NCI-H1417 treated with DMSO at 0.1 percent for 48 hours (cell line): ENCODE measurements around the gene SAE1.

Source experiments
- DNase-seq: peaks from one replicate; lab custom pipeline; 2025; lab: John Stamatoyannopoulos, UW

Gene SAE1

DNA sequence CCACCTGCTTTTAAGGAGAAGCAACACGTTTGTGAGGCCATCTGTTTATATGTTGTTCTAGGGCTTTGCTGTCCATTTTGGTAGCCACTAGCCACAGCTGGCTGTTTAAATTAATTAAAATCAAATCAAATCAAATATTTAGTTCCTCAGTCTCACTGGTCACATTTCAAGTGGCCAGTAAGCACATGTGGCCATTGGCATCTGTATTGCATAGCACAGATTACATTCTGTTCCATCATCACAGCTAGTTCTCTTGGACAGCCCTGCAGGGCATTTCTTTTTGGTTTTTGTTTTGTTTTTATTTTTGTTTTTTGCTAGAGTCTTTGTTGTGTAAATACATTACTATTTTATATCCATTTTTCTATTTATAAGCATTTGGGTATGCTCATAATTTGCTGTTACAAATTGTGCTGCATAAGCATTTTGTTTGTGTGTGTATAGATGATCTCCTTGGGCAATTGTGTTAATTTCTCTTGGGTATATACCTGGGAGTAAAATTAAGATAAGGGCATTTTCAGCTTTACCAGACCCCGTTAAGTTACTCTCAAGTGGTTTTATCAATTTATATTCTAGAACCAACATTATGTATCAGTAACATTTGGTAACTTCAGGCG lies 31.3 kb downstream of the SAE1 start:
- no peak for DNase-seq

DNA sequence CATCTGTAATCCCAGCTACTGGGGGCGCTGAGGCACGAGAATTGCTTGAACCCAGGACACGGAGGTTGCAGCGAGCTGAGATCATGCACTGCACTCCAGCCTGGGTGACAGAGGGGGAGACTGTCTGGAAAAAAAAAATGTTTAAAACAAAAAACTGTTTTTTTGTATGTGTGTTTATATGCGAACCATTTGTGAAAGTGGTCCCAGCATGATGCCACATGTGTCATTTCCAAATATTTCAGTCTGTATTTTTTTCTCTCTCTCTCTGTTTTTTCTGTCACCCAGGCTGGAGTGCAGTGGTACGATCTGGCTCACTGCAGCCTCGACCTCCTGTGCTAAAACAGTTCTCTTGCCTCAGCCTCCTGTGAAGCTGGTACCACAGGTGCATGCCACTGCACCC lies 37.4 kb downstream of the SAE1 start:
- no peak for DNase-seq

DNA sequence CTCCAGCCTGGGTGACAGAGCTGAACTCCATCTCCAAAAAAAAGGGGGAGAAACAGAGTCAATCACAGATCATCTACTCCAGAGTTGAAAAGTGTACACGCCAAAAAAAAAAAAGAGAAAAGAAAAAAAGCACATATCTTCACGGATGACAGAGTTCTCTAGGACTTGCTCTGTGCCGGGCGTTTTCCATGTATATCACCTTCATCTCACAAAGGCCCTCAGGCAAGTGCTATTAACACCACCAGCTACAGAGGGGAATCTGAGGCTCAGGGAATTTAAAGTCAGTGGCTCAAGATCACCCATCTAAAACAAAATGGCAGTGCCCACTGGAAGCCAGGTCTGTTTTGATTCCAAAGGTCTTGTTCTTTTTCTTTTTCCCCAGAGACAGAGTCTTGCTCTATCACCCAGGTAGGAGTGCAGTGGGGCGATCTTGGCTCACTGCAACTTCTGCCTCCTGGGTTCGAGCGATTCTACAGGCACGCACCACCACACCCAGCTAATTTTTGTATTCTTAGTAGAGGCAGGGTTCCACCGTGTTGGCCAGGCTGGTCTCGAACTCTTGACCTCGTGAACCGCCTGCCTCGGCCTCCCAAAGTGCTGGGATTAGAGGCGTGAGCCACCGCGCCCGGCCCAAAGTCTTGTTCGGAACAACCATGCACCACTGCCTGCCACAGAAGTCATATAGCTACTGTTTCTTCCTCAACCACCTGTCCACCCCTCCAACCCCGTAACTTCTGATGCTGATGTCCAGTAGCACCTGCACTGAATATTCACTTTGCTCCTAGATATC lies 42.2 kb downstream of the SAE1 start:
- no peak for DNase-seq

DNA sequence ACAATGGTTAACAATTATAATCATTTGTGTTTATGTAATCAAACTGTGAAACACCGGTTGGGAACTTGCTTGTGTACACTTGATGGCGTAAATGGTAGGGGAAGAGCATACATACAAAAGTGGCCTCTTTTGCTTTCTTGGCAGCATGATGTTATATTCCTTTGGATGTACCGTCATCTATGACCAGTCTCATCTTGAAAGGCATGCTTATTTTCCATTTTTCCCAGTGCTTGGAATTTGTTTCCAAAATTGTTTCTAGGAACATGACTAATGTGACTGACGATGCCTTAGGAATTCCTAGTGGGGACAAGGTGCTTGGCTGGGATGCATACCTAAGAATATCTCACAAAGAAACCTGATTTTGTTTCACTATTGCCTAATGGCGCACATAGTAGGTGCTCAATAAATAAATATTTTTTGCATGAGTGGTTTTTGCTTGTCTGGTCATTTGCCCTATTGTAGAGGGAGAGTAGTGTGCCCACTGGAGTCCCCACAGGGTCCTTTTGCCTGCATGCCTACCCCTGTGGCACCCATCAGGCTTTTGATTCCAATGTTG lies 45.5 kb downstream of the SAE1 start:
- DNase-seq = no peak

DNA sequence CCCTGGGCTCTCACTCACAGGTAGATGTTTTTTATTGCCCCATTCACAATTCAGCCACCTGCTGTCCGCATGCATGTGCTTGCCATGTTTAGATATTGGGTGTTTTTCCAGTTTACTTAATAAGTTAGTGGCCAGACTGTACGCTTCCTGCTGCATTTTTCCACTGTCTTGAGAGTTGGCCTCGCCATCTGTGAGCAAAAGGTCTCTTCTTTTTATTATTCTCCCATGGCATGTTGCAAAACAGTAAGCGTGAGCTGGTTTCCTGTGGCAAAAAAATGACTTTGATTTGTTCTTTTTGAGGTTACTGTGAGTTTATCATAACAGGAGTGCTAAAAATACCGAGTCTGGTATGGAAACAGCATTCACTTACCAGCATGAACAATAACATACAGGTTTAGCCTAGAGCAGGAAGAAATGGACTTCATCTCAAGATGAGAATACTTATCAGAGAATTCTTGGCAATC lies 46.0 kb downstream of the SAE1 start:
- DNase-seq = no peak

DNA sequence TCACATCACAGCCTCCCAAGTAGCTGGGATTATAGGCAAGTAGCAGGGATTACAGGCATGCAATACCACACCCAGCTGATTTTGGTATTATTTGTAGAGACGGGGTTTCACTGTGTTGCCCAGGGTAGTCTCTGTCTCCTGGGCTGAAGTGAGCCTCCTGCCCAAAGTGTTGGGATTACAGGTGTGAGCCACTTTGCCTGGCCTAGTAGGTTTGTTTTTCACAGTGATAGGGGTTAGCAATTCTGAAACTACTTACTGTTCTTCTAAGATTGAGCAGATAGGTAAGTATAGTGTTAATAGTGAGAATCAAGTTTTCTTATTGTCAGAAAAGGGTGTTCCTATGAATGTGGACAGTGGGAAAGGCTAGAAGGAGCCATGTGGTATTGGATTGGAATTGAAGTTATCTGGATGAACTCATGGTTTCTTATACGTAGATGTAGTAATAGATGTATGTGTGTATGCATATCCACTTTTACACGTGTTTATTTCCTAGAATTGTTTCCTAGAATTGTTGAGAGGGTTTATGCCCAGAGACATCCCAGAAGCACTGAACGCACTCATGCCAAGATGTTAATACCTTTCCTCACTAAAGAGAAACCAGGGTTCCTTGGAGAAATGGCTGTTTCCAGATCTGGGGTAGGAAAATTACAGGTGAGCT lies 49.1 kb downstream of the SAE1 start:
- no peak for DNase-seq

DNA sequence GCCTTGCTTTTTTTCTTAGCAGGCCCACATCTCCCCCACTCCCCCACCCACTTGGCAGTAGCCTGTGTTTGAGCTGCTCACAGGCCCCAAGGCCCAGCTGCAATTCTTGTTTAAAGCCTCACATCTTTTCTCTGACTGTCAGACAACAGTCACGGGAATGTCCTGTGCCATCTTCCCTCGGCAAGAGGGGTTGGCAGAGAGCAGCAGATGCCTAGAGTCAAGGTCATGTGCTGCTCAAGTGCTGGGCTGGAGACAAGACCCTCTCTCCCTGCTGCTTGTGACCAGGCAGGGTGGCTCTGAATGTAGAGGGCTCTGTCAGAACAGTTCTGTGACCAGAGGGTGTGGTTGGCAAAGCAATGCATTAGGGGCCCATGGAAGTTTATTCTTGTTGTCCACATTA lies 53.0 kb downstream of the SAE1 start:
- no peak for DNase-seq

DNA sequence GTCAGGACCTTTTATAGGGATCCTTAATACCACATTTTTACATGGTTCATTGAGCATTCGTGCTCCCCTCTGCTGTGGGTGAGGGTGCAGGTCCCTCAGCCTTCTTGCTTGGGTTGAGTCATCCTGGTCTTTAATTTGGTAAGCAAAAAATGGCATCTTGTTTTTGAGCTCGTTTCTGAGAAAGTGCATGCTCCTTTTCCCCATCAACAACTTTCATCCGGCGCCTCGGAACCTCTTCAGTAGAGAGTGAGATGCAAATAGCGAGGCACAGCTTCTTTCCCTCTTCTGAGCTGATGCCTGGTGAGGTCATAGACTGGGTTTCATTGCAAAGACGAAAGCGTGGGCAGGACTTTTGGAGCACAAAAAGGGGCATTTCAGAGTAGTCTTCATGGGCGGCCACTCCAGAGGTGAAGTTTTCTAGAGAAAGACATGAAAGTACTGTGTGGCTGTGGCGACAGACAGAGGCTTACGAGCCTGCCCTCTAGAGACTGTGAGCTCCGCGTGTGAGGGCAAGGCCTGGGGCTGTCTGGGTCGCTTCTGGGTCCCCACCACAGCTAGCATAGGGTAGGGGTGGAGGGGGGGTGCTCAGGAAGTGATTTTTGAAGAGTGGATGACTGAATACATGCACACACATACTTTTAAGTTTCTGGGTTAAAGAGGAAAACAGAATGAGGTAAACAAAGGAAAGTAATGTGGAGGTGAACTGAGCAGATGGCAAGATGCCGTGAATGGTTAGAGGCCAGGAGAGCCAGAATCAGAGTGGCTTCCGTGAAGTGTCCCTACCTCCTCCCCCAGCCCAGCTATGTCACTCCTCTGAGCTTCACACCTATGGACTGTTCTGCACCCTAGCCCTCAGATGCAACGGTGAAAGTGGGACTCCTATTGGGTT lies 56.1 kb downstream of the SAE1 start:
- no peak for DNase-seq

DNA sequence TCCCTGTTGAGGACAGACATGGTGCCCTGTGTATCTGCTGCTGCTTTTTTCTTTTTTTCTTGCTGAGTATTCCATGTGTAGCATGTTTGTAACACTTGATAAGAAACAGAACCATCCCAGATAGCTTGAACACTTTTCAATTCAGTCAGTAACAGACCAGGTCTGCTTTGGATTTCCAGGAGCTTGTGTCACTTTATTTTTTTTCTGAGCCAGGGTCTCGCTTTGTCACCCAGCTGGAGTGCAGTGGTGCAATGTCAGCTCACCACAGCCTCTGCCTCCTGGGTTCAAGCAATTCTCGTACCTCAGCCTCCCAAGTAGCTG lies 56.7 kb downstream of the SAE1 start:
- no peak for DNase-seq

DNA sequence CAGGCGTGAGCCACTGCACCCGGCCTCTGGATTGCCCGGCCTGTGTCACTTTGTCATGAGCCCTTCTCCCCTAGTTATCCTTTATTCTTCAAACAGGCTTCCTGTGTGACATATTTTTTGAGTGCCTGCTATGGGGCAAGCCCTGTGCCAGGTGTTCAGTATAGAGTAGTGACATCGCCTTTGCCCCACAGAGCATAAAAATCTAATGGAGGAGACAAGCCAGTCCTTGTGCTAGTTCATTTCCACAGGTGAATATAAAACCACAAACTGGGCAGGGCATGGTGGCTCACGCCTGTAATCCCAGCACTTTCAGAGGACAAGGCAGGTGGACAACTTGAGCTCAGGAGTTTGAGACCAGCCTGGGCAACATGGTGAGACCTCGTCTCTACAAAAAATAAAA lies 57.2 kb downstream of the SAE1 start:
- DNase-seq = no peak

DNA sequence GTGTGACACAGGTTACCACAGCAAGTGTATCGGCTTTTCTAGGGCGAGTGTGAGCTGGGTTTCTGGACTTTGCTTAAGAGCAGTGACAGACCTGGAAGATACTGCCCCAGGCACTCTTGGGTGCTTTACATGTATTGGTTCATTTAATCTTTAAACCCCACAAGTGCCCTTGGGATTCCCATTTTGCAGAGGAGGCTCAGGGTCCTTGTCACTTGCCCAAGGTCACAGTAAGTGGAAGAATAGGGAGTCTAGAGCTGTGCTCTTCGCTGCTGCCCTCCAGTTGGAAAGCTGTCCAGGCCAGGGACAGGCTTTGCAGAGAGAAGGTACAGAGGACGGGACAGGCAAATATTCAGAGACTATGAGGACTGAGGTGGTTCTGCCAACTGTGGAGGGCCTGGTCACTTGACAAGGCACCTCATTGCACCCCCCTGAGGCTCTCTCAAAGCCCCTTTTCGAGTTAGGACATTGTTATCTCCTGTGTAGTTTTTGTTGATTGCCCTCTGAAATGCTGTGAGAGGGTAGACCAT lies 57.9 kb downstream of the SAE1 start:
- DNase-seq = no peak

DNA sequence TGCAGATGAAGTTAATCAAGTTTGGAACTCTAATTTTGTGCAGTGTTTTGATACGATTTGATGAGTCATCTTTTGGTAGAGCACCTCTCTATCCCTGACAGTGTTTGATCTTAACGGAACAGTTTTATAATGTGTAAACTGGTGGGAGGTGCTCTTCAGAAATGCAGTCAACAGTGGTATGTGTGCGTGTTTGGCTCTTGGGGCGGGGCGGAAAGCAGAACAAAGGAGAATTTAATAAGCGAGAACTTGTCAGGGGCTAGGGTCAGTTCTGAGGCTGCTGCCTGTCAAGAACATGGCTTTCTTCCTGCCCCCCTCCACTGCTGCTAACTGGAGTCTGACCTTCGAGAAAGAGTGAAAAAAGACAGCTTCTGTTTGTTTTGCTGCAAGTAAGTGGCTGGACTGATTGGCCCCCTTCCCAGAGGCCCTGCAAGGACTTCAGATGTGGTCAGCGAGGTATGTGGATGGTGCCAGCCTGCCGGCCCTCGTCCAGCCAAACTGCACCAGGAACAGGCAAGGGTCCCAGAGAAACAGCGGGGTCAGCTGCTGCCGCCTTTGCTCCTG lies 59.6 kb downstream of the SAE1 start:
- no peak for DNase-seq

DNA sequence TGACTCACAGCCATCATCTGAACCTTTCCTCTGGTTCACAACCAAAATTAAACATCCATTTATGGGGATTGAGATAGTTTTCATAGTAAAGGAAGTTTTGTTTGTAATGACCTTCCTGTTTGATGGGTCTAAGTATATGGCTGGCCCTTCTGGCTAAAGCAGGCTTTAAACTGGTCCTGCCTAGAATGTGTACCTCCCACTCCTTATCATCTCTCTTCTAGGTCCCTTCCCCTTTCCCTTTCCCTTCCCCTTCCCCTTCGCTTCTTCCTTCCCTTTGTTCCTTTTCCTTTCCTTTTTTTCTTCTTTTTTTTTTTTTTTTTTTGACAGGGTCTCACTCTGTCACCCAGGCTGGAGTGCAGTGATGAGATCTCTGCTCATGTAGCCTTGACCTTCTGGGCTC lies 64.8 kb downstream of the SAE1 start:
- no peak for DNase-seq

DNA sequence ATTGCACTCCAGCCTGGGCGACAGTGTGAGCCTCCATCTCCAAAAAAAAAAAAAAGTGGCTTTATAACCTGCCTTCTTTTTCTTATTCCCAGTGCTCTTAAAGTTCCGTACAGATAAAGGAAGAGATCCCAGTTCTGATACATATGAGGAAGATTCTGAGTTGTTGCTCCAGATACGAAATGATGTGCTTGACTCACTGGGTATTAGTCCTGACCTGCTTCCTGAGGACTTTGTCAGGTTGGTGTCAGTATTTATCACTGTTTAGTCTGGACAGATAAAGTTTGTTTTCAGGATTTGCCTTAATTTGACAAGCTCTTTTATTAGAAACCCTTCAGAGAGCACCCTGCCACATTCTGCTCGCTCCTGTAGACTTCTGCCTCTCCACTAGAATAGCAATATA lies 66.5 kb downstream of the SAE1 start:
- DNase-seq = no peak

DNA sequence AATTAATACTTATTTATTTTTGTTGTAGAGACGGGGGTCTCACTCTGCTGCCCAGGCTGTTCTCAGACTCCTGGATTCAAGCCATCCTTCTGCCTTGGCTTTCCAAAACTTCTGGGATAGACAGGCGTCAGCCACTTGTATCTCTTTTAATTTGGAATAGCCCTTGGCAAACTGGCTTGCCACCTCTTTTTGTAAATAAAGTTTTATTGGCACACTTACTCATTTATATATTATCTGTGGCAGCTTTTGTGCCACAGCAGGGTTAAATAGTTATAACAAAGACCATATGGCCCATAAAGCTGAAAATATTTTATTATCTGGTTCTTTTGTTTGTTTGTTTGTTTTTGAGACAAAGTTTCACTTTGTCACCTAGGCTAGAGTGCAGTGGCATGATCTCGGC lies 69.9 kb downstream of the SAE1 start:
- no peak for DNase-seq

DNA sequence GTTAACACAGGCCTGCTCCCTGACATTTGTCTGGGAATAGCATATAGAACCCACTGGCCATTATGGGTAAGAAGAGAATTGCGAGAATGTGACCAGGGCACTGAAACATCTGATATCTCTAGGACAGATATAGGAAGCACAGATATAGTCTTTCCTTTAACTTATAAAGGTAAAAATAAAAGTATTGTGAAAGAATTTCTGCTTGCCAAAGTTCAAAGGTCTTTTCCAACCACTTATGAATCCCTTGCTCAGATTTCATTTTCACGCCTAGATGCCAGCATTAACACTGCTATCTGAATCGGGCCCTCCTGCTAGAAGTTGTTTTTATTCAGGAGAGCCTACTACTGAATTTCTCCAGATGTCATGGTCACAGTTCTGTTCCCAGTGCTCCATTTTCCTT lies 72.6 kb downstream of the SAE1 start:
- DNase-seq = no peak

DNA sequence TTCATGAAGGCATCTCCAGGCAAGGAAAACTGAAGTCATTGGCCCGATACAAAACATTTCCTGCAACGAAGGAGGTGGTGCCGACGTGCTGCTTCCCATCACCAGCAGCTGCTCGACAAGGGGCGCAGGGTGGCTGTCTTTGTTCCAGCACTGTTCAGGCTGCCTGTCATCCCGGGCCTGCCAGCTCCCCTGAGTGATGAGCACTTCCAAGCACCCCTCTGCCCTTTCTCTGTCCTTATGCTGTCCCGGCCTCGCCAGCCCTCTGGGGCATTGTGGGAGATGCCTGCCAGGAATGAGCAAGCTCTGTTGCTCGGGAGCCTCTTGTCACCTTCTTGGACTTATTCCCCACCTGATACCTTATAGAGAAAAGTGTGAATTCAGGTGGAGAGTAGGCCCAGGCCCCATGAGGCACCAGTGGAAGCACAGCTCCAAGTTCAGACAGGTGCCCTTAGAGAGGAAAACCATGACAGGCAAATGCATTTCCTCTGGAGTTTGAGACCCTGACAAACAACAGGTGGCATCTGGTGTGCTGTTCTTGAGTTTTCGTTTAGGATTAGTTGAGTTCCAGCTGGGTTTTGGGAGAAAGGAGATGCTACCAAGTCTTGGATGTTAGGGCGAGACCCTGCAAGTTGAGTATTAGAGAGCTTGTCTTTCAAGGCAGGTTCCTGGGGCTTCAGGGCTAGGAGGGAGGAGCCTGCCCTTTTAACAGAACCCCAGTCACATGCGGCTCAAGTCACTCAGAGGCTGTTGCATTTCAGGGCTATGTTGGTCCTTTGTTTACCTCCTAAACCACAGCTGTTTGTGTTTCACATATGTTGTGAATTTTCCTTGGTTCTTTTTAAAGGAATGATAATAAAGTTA lies 78.9 kb downstream of the SAE1 start:
- DNase-seq = no peak

DNA sequence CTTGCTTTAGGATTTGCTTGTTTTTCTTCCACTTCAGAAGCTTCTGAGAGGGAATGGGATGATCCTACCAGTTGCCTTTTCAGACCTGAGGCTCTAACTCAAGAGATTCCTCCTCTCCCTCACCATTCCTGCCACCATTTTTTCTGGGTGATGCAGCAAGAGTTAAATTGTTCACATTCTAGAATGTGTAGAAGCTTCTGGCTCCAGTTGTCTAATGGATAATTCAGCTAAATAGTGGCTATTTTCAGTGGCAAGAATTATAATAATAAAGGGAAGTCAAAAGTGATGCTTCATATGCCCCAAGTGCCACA lies 79.5 kb downstream of the SAE1 start:
- DNase-seq = no peak

DNA sequence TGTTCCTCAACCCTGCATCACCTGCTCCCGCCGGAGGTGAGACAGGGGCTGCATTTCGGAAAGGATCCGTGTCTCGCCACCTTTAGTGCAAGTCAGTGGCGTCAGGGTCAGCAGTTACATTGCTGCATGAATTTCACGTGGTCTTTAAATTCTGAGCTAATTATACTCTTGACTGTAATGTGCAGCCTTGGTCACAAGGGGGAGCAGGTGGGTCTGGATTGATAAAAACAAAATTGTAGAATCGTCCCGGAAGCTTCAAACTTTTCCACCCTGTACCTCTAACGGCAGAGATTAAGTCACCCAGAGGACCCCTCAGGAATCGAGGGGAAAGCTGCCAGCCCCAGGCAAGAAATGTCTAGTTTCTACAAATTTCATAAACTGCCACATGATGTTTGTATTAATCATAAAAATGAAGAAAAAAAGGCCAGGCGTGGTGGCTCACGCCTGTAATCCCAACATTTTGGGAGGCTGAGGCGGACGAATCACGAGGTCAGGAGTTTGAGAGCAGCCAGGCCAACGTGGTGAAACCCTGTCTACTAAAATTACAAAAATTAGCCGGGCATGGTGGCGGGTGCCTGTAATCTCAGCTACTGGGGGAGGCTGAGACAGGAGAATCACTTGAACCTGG lies 80.2 kb downstream of the SAE1 start:
- no peak for DNase-seq

DNA sequence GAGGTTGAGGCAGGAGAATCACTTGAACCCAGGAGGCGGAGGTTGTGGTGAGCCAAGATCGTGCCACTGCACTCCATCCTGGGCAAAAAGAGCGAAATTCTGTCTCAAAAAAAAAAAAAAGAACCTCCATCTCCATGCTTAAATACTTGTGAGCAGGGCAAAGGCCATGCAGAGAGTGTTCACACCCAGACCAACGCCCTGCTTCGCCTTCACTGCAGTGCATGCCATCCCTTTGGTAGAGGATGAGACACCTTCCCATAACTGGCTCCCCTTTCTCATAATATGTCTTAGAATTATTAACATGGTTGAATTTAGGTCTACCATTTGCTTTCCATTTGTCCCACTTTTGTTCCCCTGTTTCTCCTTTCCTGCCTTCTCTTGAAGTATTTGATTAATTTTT lies 84.9 kb downstream of the SAE1 start:
- no peak for DNase-seq
